D721Med (cell line): ENCODE data around the gene NARF.
A peak's percentile ranks its signal among the peaks of the same experiment; 100 is the strongest.

Experiments used
- DNase-seq: peaks from one replicate; pipeline ENCODE4 v3.0.0; 2011; ENCODE audit warnings: low spot score; ENCODE audit not compliant: insufficient read length
- FAIRE-seq: peaks from 2 replicates; lab custom pipeline; 2011; peaks lifted over from hg19 to GRCh38; lab: Jason Lieb, UNC
- TF ChIP-seq, protein P1 (sequence below): IDR thresholded peaks from 2 replicates; pipeline ENCODE4 v1.5.1; 2012; ENCODE audit warnings: mild to moderate bottlenecking, control low read depth; ENCODE audit not compliant: insufficient read depth; ENCODE audit errors: missing control alignments

NARF gene

DNA sequence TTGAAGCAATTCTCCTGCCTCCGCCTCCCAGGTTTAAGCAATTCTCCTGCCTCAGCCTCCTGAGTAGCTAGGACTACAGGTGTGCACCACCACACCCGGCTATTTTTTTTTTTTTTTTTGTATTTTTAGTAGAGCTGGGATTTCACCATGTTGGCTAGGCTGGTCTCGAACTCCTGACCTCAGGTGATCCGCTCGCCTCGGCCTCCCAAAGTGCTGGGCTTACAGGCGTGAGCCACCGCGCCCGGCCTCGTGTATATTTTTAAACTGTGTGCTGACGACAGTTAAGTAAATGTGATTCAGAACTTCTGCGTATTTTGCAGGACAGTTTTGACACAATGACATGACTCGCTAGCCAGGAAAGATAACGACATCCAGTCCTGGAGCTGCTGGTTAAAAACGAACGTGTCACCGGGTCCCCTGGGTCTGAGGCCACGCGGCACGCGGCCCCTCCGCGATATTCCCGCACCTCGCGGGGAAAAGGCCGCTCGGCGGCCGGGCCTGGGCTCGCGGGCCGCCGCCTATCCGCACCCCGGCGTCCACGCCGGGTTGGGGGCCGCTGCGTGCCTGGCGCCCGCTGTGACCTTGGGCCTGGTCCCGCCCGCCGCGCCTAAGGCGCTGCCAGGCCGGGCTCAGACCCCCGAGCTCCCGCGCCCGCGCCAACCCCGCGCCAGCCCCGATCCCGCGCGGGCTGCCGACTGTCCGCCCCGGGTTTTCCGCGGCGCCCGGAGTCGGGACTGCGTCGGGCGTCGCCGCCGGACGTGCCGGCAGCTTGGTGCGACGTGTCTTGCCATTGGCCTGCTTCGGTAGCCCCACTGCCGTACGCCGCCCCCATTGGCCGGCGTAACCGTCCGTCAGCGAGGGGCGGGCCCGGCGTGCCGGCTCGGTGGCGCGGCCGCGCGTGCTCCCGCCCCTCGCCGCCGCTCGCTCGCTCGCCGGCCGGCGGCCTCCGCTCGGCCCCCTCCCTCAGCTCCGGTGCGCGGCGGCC is 60.6 kb downstream of the NARF start, which contains the start of gene FOXK2:
FOXK2 (plus strand) TSS at position 907 of the 985 bp plus-strand sequence. CDS start 157 bp downstream, outside the sequence.
- peak; percentile 94 for DNase-seq
- no peak for FAIRE-seq
- TF ChIP-seq, protein P1, sequence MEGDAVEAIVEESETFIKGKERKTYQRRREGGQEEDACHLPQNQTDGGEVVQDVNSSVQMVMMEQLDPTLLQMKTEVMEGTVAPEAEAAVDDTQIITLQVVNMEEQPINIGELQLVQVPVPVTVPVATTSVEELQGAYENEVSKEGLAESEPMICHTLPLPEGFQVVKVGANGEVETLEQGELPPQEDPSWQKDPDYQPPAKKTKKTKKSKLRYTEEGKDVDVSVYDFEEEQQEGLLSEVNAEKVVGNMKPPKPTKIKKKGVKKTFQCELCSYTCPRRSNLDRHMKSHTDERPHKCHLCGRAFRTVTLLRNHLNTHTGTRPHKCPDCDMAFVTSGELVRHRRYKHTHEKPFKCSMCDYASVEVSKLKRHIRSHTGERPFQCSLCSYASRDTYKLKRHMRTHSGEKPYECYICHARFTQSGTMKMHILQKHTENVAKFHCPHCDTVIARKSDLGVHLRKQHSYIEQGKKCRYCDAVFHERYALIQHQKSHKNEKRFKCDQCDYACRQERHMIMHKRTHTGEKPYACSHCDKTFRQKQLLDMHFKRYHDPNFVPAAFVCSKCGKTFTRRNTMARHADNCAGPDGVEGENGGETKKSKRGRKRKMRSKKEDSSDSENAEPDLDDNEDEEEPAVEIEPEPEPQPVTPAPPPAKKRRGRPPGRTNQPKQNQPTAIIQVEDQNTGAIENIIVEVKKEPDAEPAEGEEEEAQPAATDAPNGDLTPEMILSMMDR: no peak

DNA sequence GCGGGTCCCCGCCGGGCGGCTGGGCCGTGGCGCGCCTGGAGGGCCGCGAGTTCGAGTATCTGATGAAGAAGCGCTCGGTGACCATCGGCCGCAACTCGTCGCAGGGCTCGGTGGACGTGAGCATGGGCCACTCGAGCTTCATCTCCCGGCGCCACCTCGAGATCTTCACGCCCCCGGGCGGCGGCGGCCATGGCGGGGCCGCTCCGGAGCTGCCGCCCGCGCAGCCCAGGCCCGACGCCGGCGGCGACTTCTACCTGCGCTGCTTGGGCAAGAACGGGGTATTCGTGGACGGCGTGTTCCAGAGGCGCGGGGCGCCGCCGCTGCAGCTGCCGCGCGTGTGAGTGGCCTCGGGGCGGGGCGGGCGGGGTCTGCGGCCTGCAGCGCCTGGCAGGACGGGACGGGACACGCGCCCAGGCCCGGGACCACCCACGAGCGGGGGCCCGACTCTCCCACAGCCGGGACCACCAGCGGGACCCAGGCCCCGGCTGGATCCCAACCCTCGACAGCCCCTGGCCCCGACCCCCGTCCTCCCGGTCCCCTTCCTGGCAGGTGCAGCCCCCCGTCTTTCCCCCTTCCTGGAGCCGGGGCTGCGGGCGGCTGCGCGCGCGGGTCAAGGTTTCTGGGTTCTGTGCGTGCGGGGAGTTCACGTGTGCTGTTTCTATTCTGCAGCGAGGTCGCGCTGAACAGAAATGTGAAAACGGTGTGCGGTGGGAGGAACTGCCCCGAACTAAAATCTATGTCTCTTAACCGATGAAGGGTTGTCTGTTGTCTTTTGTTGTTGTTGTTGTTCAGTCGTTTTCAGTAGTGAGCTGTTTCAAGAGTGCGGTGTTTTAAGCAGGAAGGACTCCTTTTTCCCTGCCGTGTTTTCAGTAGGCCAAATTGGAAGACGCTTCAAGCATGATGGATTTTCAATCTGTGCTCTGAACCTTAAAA is 61.7 kb downstream of the NARF start:
- FAIRE-seq: no peak

DNA sequence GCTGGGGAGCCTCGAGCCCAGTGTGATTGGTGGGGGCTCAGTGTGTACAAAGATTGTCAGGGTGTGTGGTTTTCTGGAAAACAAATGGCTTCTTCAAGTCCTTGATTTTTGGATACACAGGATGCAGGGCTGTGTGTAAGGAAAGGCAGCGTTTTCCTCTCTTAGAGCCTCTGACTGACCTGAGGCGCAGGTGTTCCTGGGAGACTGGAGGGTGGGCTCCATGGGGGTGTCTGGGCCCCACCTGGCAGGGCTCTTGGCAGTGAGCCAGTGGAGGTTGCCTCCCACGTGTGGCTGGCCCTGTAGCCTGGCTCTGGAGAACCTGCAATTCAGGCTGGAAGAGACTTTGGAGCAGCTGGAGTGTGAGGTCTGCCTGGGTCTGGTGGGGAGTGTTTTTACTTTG is 66.0 kb downstream of the NARF start:
- TF ChIP-seq, protein P1: no peak
- FAIRE-seq (no peak), DNase-seq (no peak)

More for the DNA sequence above, 61.7 kb downstream of the NARF start:
- TF ChIP-seq, protein P1: no peak
- no peak for DNase-seq

DNA sequence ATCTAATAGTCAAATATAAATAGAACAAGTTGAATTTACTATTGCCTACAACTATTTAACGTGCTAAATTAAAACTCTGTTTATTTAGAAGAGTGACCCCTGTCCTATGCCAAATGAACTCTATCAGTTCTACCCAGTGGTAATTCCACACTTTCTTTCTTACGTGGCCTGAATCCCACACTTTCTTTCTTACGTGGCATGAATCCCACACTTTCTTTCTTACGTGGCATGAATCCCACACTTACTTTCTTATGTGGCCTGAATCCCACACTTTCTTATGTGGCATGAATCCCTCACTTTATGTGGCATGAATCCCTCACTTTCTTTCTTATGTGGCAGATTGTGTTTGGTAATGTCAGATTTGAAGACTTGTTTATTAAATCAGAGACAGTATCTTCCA is 67.2 kb downstream of the NARF start:
- FAIRE-seq (no peak), DNase-seq (no peak)
- TF ChIP-seq, protein P1: no peak

DNA sequence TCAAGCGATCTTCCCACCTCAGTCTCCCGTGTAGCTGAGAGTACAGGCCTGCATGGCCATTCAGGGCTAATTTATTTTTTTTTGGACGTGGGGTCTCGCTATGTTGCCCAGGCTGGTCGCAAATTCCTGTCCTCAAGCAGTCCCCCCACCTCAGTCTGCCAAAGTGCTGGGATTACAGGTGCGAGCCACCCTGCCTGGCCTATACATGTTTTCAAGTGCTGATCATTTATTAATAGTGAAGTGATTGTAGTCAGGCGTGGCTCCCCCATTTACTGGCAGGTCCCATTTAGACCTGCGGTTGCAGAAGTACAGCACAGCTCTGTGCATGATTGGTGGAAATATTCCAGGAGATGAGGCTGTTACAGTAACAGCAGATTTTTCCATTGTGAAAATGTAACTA is 69.4 kb downstream of the NARF start:
- no peak for FAIRE-seq
- no peak for DNase-seq
- TF ChIP-seq, protein P1: no peak

DNA sequence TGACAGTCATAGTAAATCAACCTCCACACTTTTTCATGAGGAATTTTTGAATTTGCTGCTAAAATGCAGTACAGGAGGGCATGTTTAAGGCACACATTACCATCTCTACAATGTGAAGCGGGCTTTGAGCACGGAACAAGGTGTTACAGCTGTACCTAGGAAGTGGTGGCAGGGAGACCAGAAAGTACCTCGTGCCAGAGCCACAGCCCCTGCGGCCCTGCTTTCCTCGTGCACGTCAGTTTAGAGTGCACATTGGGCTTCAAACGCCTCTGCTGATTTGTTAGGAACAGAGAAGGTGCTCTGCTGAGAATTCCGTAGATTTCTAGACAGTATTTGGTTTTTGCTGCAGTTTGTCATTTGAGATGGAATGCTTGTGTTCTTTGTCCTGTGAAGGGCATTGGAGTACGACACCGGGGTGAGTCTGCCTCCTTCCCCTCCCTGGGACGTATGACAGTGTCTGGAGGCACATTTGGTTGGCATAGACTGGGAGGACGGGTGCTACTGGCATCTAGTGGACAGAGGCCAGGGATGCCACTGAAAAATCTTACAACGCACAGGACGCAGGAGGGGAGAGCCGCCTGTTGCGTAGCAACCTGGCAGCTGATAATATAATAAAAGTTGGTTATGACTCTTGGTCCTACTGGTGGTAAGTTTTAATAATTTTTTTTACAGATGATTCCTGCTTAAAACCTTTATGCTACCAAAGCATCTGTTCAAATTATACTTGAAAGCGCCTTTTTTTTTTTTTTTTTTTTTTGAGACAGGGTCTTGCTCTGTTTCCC is 70.1 kb downstream of the NARF start:
- no peak for DNase-seq
- FAIRE-seq: no peak
- TF ChIP-seq, protein P1: peak; percentile 20
